ENCODE results near the gene GBGT1. TPM values are rescaled to one million over a fixed set of nuclear protein-coding genes. Genes with fewer than 3 reads are reported as not detected.

The GBGT1 gene
- total and polyA plus RNA-seq, 2 of the 4 experiments (the other 2 are of a cell fraction) = 1.8 to 3.2 TPM

GRCh38 chr9:133186736-133187135 is 23.0 kb upstream of the GBGT1 start:
- H4K91ac ChIP-seq (ENCODE audit: insufficient read depth, low read depth, low read length) = no peak overlapping the region
- dilution Hi-C loops (cut with HindIII; ENCODE audit: low sequenced_read_pairs, unreplicated experiment) (no loop called here), in situ Hi-C loops (cut with MboI; ENCODE audit: low sequenced_read_pairs) (loop anchor here (5.0 kb wide), 1 partner anchor 296 kb away; no protein-coding TSS in a partner anchor), intact Hi-C loops (cut with micrococcal nuclease) (no loop called here)
- ChIA-PET CTCF (interaction anchor here (2.4 kb wide), 1 partner anchor 10 kb away, joined by 11 read pairs; no protein-coding TSS in a partner anchor), POLR2A (ENCODE audit: unreplicated experiment) (no interaction called here)
- WGBS, 2 experiments (ENCODE audit: extremely low coverage in 2 of 2, insufficient read length in 1 of 2) = 100% methylated on average over 1 of the region's 6 CpGs; no CpG with 5 or more reads in 1 of the 2 experiments
- no peak overlapping the region for H2AFZ ChIP-seq (replicated peaks; ENCODE audit: low read length, poor library complexity)
- H3K4me1 ChIP-seq (ENCODE audit: control insufficient read depth, insufficient read depth, low read length) = no peaks in the 10 kb centered on the region
- peaks cover 42% of the 10 kb centered on the region for H3K27me3 ChIP-seq (ENCODE audit: control insufficient read depth, insufficient read depth, low read length)
- H2BK20ac ChIP-seq (ENCODE audit: low read depth, low read length) = no peak overlapping the region
- no peak overlapping the region for H3K23ac ChIP-seq (ENCODE audit: low read depth, low read length)
- no TSS peak for BruUV-seq (replicated peaks)
- H3K27ac ChIP-seq (ENCODE audit: insufficient read depth, low read length) = no peak overlapping the region
- no peaks in the 10 kb centered on the region for H4K20me1 ChIP-seq (ENCODE audit: insufficient read depth, low read length)
- no peak overlapping the region for H3K4me2 ChIP-seq (ENCODE audit: low read depth, low read length)
- no peaks in the 10 kb centered on the region for H3K9me1 ChIP-seq (ENCODE audit: insufficient read depth, low read length)
- no peaks in the 10 kb centered on the region for H3K79me1 ChIP-seq (ENCODE audit: low read depth in 1 of 2, low read length in 2 of 2)
- ATAC-seq (ENCODE audit: low read depth) (no peak), DNase-seq (no peak)
- no peak overlapping the region for H2AK9ac ChIP-seq (replicated peaks; ENCODE audit: low read depth, low read length, poor library complexity)
- no peaks in the 10 kb centered on the region for H3K36me3 ChIP-seq (ENCODE audit: control insufficient read depth, insufficient read depth, low read length)
- no peak overlapping the region for H2BK5ac ChIP-seq (ENCODE audit: low read depth, low read length, poor library complexity, severe bottlenecking)
- H3K9ac ChIP-seq (ENCODE audit: low read depth, low read length) = no peak overlapping the region
- no peak overlapping the region for H2BK120ac ChIP-seq (ENCODE audit: low read depth, low read length)
- no peak overlapping the region for H3K4ac ChIP-seq (ENCODE audit: low read depth, low read length)
- H3K4me3 ChIP-seq (ENCODE audit: insufficient read depth, low read depth, low read length) = no peak overlapping the region
- no peak overlapping the region for H3K56ac ChIP-seq (ENCODE audit: extremely low read depth, insufficient read depth, low read length)
- H4K8ac ChIP-seq (ENCODE audit: low read depth in 2 of 2, low read length in 2 of 2) = no peak overlapping the region
- no peak for TF ChIP-seq BHLHE40 (IDR thresholded peaks at IDR 0.05; ENCODE audit: low read depth, low read length)
- no peak for TF ChIP-seq SMC3 (IDR thresholded peaks at IDR 0.05; ENCODE audit: low read depth, low read length)
- TF ChIP-seq RAD21 (IDR thresholded peaks at IDR 0.05; ENCODE audit: low read length) = no peak
- no peak for TF ChIP-seq MXI1 (IDR thresholded peaks at IDR 0.05; ENCODE audit: borderline replicate concordance, low read depth, low read length)
- no peak for TF ChIP-seq RFX5 (IDR thresholded peaks at IDR 0.05; ENCODE audit: low read depth, low read length)
- no peak for TF ChIP-seq NFE2L2 (IDR thresholded peaks at IDR 0.05; ENCODE audit: low read depth, low read length)
- TF ChIP-seq CHD1 (IDR thresholded peaks at IDR 0.05; ENCODE audit: low read depth, low read length) = no peak
- TF ChIP-seq CTCF (conservative IDR thresholded peaks at IDR 0.05; ENCODE audit: low read depth, low read length) = no peak
- TF ChIP-seq FOS (IDR thresholded peaks at IDR 0.05; ENCODE audit: low read depth, low read length) = no peak
- TF ChIP-seq, protein P1, sequence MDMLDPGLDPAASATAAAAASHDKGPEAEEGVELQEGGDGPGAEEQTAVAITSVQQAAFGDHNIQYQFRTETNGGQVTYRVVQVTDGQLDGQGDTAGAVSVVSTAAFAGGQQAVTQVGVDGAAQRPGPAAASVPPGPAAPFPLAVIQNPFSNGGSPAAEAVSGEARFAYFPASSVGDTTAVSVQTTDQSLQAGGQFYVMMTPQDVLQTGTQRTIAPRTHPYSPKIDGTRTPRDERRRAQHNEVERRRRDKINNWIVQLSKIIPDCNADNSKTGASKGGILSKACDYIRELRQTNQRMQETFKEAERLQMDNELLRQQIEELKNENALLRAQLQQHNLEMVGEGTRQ (IDR thresholded peaks at IDR 0.05; ENCODE audit: low read depth, low read length) = no peak
- TF ChIP-seq CEBPB (IDR thresholded peaks at IDR 0.05; ENCODE audit: low read depth, low read length) = no peak
- TF ChIP-seq MAZ (IDR thresholded peaks at IDR 0.05; ENCODE audit: borderline replicate concordance, low read depth, low read length) = no peak
- H2BK15ac ChIP-seq (ENCODE audit: low read depth, low read length) = no peak overlapping the region
- no peak overlapping the region for H4K5ac ChIP-seq (ENCODE audit: low read depth, low read length)
- H2AK5ac ChIP-seq (ENCODE audit: low read depth, low read length) = no peak overlapping the region
- no peak overlapping the region for H3K14ac ChIP-seq (replicated peaks; ENCODE audit: low read depth, low read length)
- no peak overlapping the region for H3K18ac ChIP-seq (ENCODE audit: low read depth, low read length)
- no peaks in the 10 kb centered on the region for H3K9me3 ChIP-seq (ENCODE audit: control insufficient read depth, insufficient read depth, low read length)
